ENCODE data around the gene SBF2.
"Not testable (repeated sequence)": the region's sequence is repeated elsewhere in the genome, so short reads cannot be mapped to it uniquely, and the experiment has no call there.

SBF2 gene

GRCh38 chr11:10029386-10030121 is 264.5 kb downstream of the SBF2 start:
- in situ Hi-C loops (cut with HindIII; ENCODE audit: low sequenced_read_pairs), result no loop called here

- in situ Hi-C loops (cut with HindIII; ENCODE audit: low sequenced_read_pairs), result no loop called here
Measured at GRCh38 chr11:10026514-10026913, 267.5 kb downstream of the SBF2 start.

- in situ Hi-C loops (cut with HindIII; ENCODE audit: low sequenced_read_pairs), result no loop called here
Measured at GRCh38 chr11:10023212-10023611, 270.8 kb downstream of the SBF2 start.

- in situ Hi-C loops (cut with HindIII; ENCODE audit: low sequenced_read_pairs), result no loop called here
Measured at GRCh38 chr11:10022764-10023163, 271.3 kb downstream of the SBF2 start.

- in situ Hi-C loops (cut with HindIII; ENCODE audit: low sequenced_read_pairs), result no loop called here
Measured at GRCh38 chr11:10021563-10021962, 272.5 kb downstream of the SBF2 start.

- in situ Hi-C loops (cut with HindIII; ENCODE audit: low sequenced_read_pairs), result no loop called here
Measured at GRCh38 chr11:10019906-10020682, 273.9 kb downstream of the SBF2 start.

- in situ Hi-C loops (cut with HindIII; ENCODE audit: low sequenced_read_pairs), result no loop called here
Measured at GRCh38 chr11:10017911-10018310, 276.1 kb downstream of the SBF2 start.

GRCh38 chr11:10017050-10017449 is 277.0 kb downstream of the SBF2 start:
- in situ Hi-C loops (cut with HindIII; ENCODE audit: low sequenced_read_pairs), result no loop called here

GRCh38 chr11:10012068-10012467 is 282.0 kb downstream of the SBF2 start:
- in situ Hi-C loops (cut with HindIII; ENCODE audit: low sequenced_read_pairs), result no loop called here

GRCh38 chr11:10005955-10006525 is 288.0 kb downstream of the SBF2 start:
- in situ Hi-C loops (cut with HindIII; ENCODE audit: low sequenced_read_pairs), result no loop called here

- in situ Hi-C loops (cut with HindIII; ENCODE audit: low sequenced_read_pairs), result no loop called here
Measured at GRCh38 chr11:10004526-10005113, 289.4 kb downstream of the SBF2 start.

GRCh38 chr11:10002221-10002620 is 291.8 kb downstream of the SBF2 start:
- in situ Hi-C loops (cut with HindIII; ENCODE audit: low sequenced_read_pairs), result no loop called here

- in situ Hi-C loops (cut with HindIII; ENCODE audit: low sequenced_read_pairs), result no loop called here
Measured at GRCh38 chr11:9992306-9992705, 301.7 kb downstream of the SBF2 start.

GRCh38 chr11:9990221-9990973 is 303.6 kb downstream of the SBF2 start:
- in situ Hi-C loops (cut with HindIII; ENCODE audit: low sequenced_read_pairs), result no loop called here

- in situ Hi-C loops (cut with HindIII; ENCODE audit: low sequenced_read_pairs), result not testable (repeated sequence)
Measured at GRCh38 chr11:9987303-9987702, 306.7 kb downstream of the SBF2 start.

GRCh38 chr11:9982796-9983579 is 311.0 kb downstream of the SBF2 start:
- in situ Hi-C loops (cut with HindIII; ENCODE audit: low sequenced_read_pairs), result no loop called here

- in situ Hi-C loops (cut with HindIII; ENCODE audit: low sequenced_read_pairs), result no loop called here
Measured at GRCh38 chr11:9982127-9982795, 311.8 kb downstream of the SBF2 start.

GRCh38 chr11:9980931-9981330 is 313.1 kb downstream of the SBF2 start:
- in situ Hi-C loops (cut with HindIII; ENCODE audit: low sequenced_read_pairs), result no loop called here

- in situ Hi-C loops (cut with HindIII; ENCODE audit: low sequenced_read_pairs), result no loop called here
Measured at GRCh38 chr11:9977554-9977953, 316.5 kb downstream of the SBF2 start.

- in situ Hi-C loops (cut with HindIII; ENCODE audit: low sequenced_read_pairs), result no loop called here
Measured at GRCh38 chr11:9974375-9974774, 319.6 kb downstream of the SBF2 start.
